ENCODE data around the gene SEZ6. TPM values are rescaled to one million over a fixed set of nuclear protein-coding genes. Genes with fewer than 3 reads are reported as not detected.

Gene SEZ6
- total RNA-seq, 1 experiment from 2014 or later: 2.6 TPM

- POLR2A ChIA-PET (ENCODE audit: low non-redundant PET): interaction anchor here (0.6 kb wide), 2 partner anchors 40 to 69 kb away, joined by 5 to 8 read pairs; partner anchors contain the start of genes FAM222B and PHF12
- BruUV-seq (replicated peaks): no TSS peak
- Histone ChIP-seq H3K9me3 (ENCODE audit: low read depth, low read length, poor library complexity, severe bottlenecking) (no peaks in the 10 kb centered on the region), H3K4me3 (ENCODE audit: low read depth, low read length, poor library complexity, severe bottlenecking) (no peak overlapping the region), H3K36me3 (ENCODE audit: insufficient read depth, low read length, poor library complexity, severe bottlenecking) (peaks cover 97% of the 10 kb centered on the region), H3K4me1 (ENCODE audit: insufficient read depth, low read length, poor library complexity, severe bottlenecking) (peaks cover 5% of the 10 kb centered on the region), H3K27me3 (replicated peaks; ENCODE audit: insufficient read depth, low read depth, low read length, poor library complexity) (no peaks in the 10 kb centered on the region), H3K27ac (ENCODE audit: low read depth, low read length, poor library complexity, severe bottlenecking) (no peak overlapping the region)
- no peak for DNase-seq (ENCODE audit: low spot score)
- intact Hi-C loops (cut with micrococcal nuclease; ENCODE audit: unreplicated experiment): no loop called here
- CTCF ChIA-PET: interaction anchor here (0.6 to 1.4 kb wide), 3 partner anchors 38 to 206 kb away, joined by 3 to 6 read pairs (median 5); no protein-coding TSS in a partner anchor
- TF ChIP-seq CTCF (conservative IDR thresholded peaks at IDR 0.05; ENCODE audit: low read depth, low read length) (no peak), EZH2 (IDR thresholded peaks at IDR 0.05; ENCODE audit: borderline replicate concordance, low read depth, low read length, poor library complexity, severe bottlenecking) (no peak)
Measured at GRCh38 chr17:28911411-28912045, 94.3 kb downstream of the SEZ6 start.

GRCh38 chr17:28910534-28910933 is 95.3 kb downstream of the SEZ6 start:
- H3K4me1 ChIP-seq (ENCODE audit: insufficient read depth, low read length, poor library complexity, severe bottlenecking): peaks cover 5% of the 10 kb centered on the region

GRCh38 chr17:28908640-28909167 is 97.1 kb downstream of the SEZ6 start:
- H3K4me1 ChIP-seq (ENCODE audit: insufficient read depth, low read length, poor library complexity, severe bottlenecking): peaks cover 20% of the 10 kb centered on the region
- no peaks in the 10 kb centered on the region for H3K27me3 ChIP-seq (replicated peaks; ENCODE audit: insufficient read depth, low read depth, low read length, poor library complexity)
- H3K36me3 ChIP-seq (ENCODE audit: insufficient read depth, low read length, poor library complexity, severe bottlenecking): peaks cover 84% of the 10 kb centered on the region
- CTCF ChIA-PET: interaction anchor here (1.7 kb wide), 1 partner anchor 182 kb away, joined by 4 read pairs; no protein-coding TSS in a partner anchor
- no TSS peak for BruUV-seq (replicated peaks)
- POLR2A ChIA-PET (ENCODE audit: low non-redundant PET): no interaction called here
- peak overlapping the region; percentile 21 for H3K27ac ChIP-seq (ENCODE audit: low read depth, low read length, poor library complexity, severe bottlenecking)
- DNase-seq (ENCODE audit: low spot score): no peak
- no peak for TF ChIP-seq EZH2 (IDR thresholded peaks at IDR 0.05; ENCODE audit: borderline replicate concordance, low read depth, low read length, poor library complexity, severe bottlenecking)
- no peak for TF ChIP-seq CTCF (conservative IDR thresholded peaks at IDR 0.05; ENCODE audit: low read depth, low read length)
- no peaks in the 10 kb centered on the region for H3K9me3 ChIP-seq (ENCODE audit: low read depth, low read length, poor library complexity, severe bottlenecking)
- intact Hi-C loops (cut with micrococcal nuclease; ENCODE audit: unreplicated experiment): no loop called here
- H3K4me3 ChIP-seq (ENCODE audit: low read depth, low read length, poor library complexity, severe bottlenecking): no peak overlapping the region

More at GRCh38 chr17:28910534-28910933, 95.3 kb downstream of the SEZ6 start:
- Histone ChIP-seq H3K36me3 (ENCODE audit: insufficient read depth, low read length, poor library complexity, severe bottlenecking) (peaks cover 97% of the 10 kb centered on the region), H3K27ac (ENCODE audit: low read depth, low read length, poor library complexity, severe bottlenecking) (no peak overlapping the region), H3K4me3 (ENCODE audit: low read depth, low read length, poor library complexity, severe bottlenecking) (no peak overlapping the region), H3K9me3 (ENCODE audit: low read depth, low read length, poor library complexity, severe bottlenecking) (no peaks in the 10 kb centered on the region), H3K27me3 (replicated peaks; ENCODE audit: insufficient read depth, low read depth, low read length, poor library complexity) (no peaks in the 10 kb centered on the region)
- TF ChIP-seq CTCF (conservative IDR thresholded peaks at IDR 0.05; ENCODE audit: low read depth, low read length): no peak
- TF ChIP-seq EZH2 (IDR thresholded peaks at IDR 0.05; ENCODE audit: borderline replicate concordance, low read depth, low read length, poor library complexity, severe bottlenecking): no peak
- no TSS peak for BruUV-seq (replicated peaks)
- POLR2A ChIA-PET (ENCODE audit: low non-redundant PET): no interaction called here
- intact Hi-C loops (cut with micrococcal nuclease; ENCODE audit: unreplicated experiment): no loop called here
- DNase-seq (ENCODE audit: low spot score): no peak
- CTCF ChIA-PET: no interaction called here
